OCI-LY1 (cell line): ENCODE results near the gene MRPL36.
"Not testable (repeated sequence)": the region's sequence is repeated elsewhere in the genome, so short reads cannot be mapped to it uniquely, and the experiment has no call there.

Source experiments
- H2AFZ ChIP-seq: fragments of 200-600 bp; sonication (generic), shearing (Covaris generic); 2 replicates; pipeline ENCODE4 v1.6.0; 2014; ENCODE audit warnings: antibody characterized with exemption, mild to moderate bottlenecking, low read length
- H3F3A ChIP-seq: fragments of 200-600 bp; sonication (generic), shearing (Covaris generic); 2 replicates; pipeline ENCODE4 v1.6.0; 2014; ENCODE audit warnings: mild to moderate bottlenecking, antibody characterized with exemption, low read length, moderate library complexity; ENCODE audit not compliant: insufficient read depth
- H3K27ac ChIP-seq: fragments of 200-600 bp; sonication (generic); 2 replicates; pipeline ENCODE4 v1.5.1; 2014; ENCODE audit warnings: low read length, mixed run types, mild to moderate bottlenecking, low read depth; ENCODE audit not compliant: poor library complexity, severe bottlenecking
- H3K27me3 ChIP-seq: fragments of 200-600 bp; sonication (generic); 2 replicates; pipeline ENCODE4 v1.6.0; 2014; ENCODE audit warnings: antibody characterized with exemption, mild to moderate bottlenecking, low read length, moderate library complexity; ENCODE audit not compliant: insufficient read depth
- H3K36me3 ChIP-seq: fragments of 200-600 bp; sonication (generic); 2 replicates; pipeline ENCODE4 v1.6.1; 2014; ENCODE audit warnings: mild to moderate bottlenecking, antibody characterized with exemption, low read length, moderate library complexity, mixed read lengths; ENCODE audit not compliant: insufficient read depth
- H3K4me1 ChIP-seq: fragments of 200-600 bp; sonication (generic); 2 replicates; pipeline ENCODE4 v1.5.1; 2014; ENCODE audit warnings: mild to moderate bottlenecking, low read length, moderate library complexity; ENCODE audit not compliant: insufficient read depth, severe bottlenecking
- H3K4me2 ChIP-seq: fragments of 200-600 bp; sonication (generic), shearing (Covaris generic); 2 replicates; pipeline ENCODE4 v1.6.1; 2014; ENCODE audit warnings: low read length
- H3K4me3 ChIP-seq: fragments of 200-600 bp; sonication (generic); 2 replicates; pipeline ENCODE4 v1.5.1; 2014; ENCODE audit warnings: low read length, low read depth, mild to moderate bottlenecking, mixed read lengths; ENCODE audit not compliant: poor library complexity, severe bottlenecking
- H3K79me2 ChIP-seq: fragments of 200-600 bp; shearing (Covaris generic); 2 replicates; pipeline ENCODE4 v1.6.1; 2016; ENCODE audit warnings: mixed run types, low read length, mixed read lengths; ENCODE audit not compliant: insufficient read depth
- H3K9ac ChIP-seq: fragments of 200-600 bp; sonication (generic), shearing (Covaris generic); 2 replicates; pipeline ENCODE4 v1.6.1; 2014; ENCODE audit warnings: mild to moderate bottlenecking, low read length, mixed read lengths
- H3K9me2 ChIP-seq: fragments of 200-600 bp; sonication (generic), shearing (Covaris generic); 2 replicates; pipeline ENCODE4 v1.6.1; 2014; ENCODE audit warnings: low read depth, mild to moderate bottlenecking, low read length, mixed read lengths
- H3K9me3 ChIP-seq: fragments of 200-600 bp; shearing (Covaris generic); 2 replicates; pipeline ENCODE4 v1.6.1; 2014; ENCODE audit warnings: low read length, mixed read lengths
- H4K20me1 ChIP-seq: fragments of 200-600 bp; sonication (generic), shearing (Covaris generic); 2 replicates; pipeline ENCODE4 v1.6.0; 2016; ENCODE audit warnings: mild to moderate bottlenecking, low read length; ENCODE audit not compliant: insufficient read depth
- CTCF ChIP-seq: fragments of 200-600 bp; sonication (generic), shearing (Covaris generic); IDR thresholded peaks from 2 replicates; pipeline ENCODE4 v1.5.1; 2017; ENCODE audit warnings: mild to moderate bottlenecking, antibody characterized with exemption, low read length, moderate library complexity, mixed read lengths
- EZH2 ChIP-seq: fragments of 200-600 bp; sonication (generic), shearing (Covaris generic); IDR thresholded peaks from 2 replicates; pipeline ENCODE4 v1.8.0; 2017; ENCODE audit warnings: borderline replicate concordance, mixed run types, mild to moderate bottlenecking, antibody characterized with exemption, low read length, moderate library complexity, mixed read lengths

The MRPL36 gene

GRCh38 chr5:1799110-1799601, 481 bp downstream of the MRPL36 start:
- no peak overlapping the region for H2AFZ ChIP-seq
- peak overlapping the region; percentile 95 for H3K4me2 ChIP-seq
- H3K27me3 ChIP-seq = no peaks in the 10 kb centered on the region
- peak overlapping the region; percentile 74 for H3K4me3 ChIP-seq
- H3K79me2 ChIP-seq = peaks cover 18% of the 10 kb centered on the region
- H3K9ac ChIP-seq = peak overlapping the region; percentile 82
- peaks cover 52% of the 10 kb centered on the region for H3K4me1 ChIP-seq
- no peaks in the 10 kb centered on the region for H4K20me1 ChIP-seq
- H3F3A ChIP-seq = no peaks in the 10 kb centered on the region
- H3K9me3 ChIP-seq = no peaks in the 10 kb centered on the region
- no peaks in the 10 kb centered on the region for H3K9me2 ChIP-seq
- TF ChIP-seq EZH2 (no peak), CTCF (no peak)
- H3K36me3 ChIP-seq = peaks cover 50% of the 10 kb centered on the region
- no peak overlapping the region for H3K27ac ChIP-seq

- Histone ChIP-seq H3K4me2 (peak overlapping the region; percentile 95), H3K4me1 (peaks cover 58% of the 10 kb centered on the region), H3K4me3 (peak overlapping the region; percentile 74), H3K79me2 (peaks cover 18% of the 10 kb centered on the region), H3K36me3 (peaks cover 44% of the 10 kb centered on the region), H3K9ac (peak overlapping the region; percentile 82)
- H3K27me3 ChIP-seq, H2AFZ ChIP-seq, H3K9me2 ChIP-seq, H3K27ac ChIP-seq, H3F3A ChIP-seq, H4K20me1 ChIP-seq, H3K9me3 ChIP-seq: not testable (repeated sequence)
These were observed 1.0 kb downstream of the MRPL36 start for GRCh38 chr5:1798589-1798988.

GRCh38 chr5:1797855-1798254, 1.8 kb downstream of the MRPL36 start:
- peak overlapping the region; percentile 6 for H3K4me3 ChIP-seq
- H2AFZ ChIP-seq = no peak overlapping the region
- no peak overlapping the region for H3K27ac ChIP-seq
- no peaks in the 10 kb centered on the region for H3K27me3 ChIP-seq
- no peaks in the 10 kb centered on the region for H3F3A ChIP-seq
- H3K36me3 ChIP-seq = peaks cover 37% of the 10 kb centered on the region
- no peak overlapping the region for H3K9ac ChIP-seq
- H3K79me2 ChIP-seq = peaks cover 13% of the 10 kb centered on the region
- no peaks in the 10 kb centered on the region for H4K20me1 ChIP-seq
- H3K4me1 ChIP-seq = peaks cover 65% of the 10 kb centered on the region
- H3K4me2 ChIP-seq = peak overlapping the region; percentile 33; the same call in 1 of the 2 replicates
- no peaks in the 10 kb centered on the region for H3K9me2 ChIP-seq
- TF ChIP-seq EZH2 = no peak
- no peak for TF ChIP-seq CTCF
- H3K9me3 ChIP-seq = no peaks in the 10 kb centered on the region

- Histone ChIP-seq H2AFZ (no peak overlapping the region), H3K4me3 (no peak overlapping the region), H3K4me1 (peaks cover 65% of the 10 kb centered on the region), H3F3A (no peaks in the 10 kb centered on the region), H3K27ac (no peak overlapping the region), H3K36me3 (peaks cover 31% of the 10 kb centered on the region), H3K4me2 (peak overlapping the region; percentile 33; the same call in 1 of the 2 replicates), H3K9me2 (no peaks in the 10 kb centered on the region), H3K79me2 (peaks cover 7% of the 10 kb centered on the region), H3K27me3 (no peaks in the 10 kb centered on the region), H4K20me1 (no peaks in the 10 kb centered on the region), H3K9me3 (no peaks in the 10 kb centered on the region), H3K9ac (no peak overlapping the region)
- TF ChIP-seq CTCF = no peak
- TF ChIP-seq EZH2 = no peak
These were observed 2.4 kb downstream of the MRPL36 start for GRCh38 chr5:1797103-1797800.
